Endodermal cell (in vitro differentiated cells): ENCODE data around the gene ZG16B. TPM values are rescaled to one million over a fixed set of nuclear protein-coding genes. Genes with fewer than 3 reads are reported as not detected.
A peak's percentile ranks its signal among the peaks of the same experiment; 100 is the strongest.

Source experiments
- DNase-seq: peaks from one replicate; pipeline ENCODE4 v3.0.0-alpha.2; 2017
- H3K27ac ChIP-seq: 2 replicates; pipeline ENCODE4 v1.5.1; 2013; ENCODE audit warnings: mild to moderate bottlenecking, low read depth, low read length, moderate library complexity
- H3K27me3 ChIP-seq: 2 replicates; pipeline ENCODE4 v1.6.1; 2013; ENCODE audit warnings: mild to moderate bottlenecking, low read length, moderate library complexity; ENCODE audit not compliant: insufficient read depth, control insufficient read depth, poor library complexity, severe bottlenecking
- H3K36me3 ChIP-seq: 2 replicates; pipeline ENCODE4 v1.7.0; 2013; ENCODE audit warnings: mild to moderate bottlenecking, low read length, moderate library complexity; ENCODE audit not compliant: control insufficient read depth, insufficient read depth
- H3K4me1 ChIP-seq: one replicate; pipeline ENCODE4 v1.7.0; 2013; ENCODE audit warnings: low read length; ENCODE audit not compliant: control insufficient read depth, insufficient read depth
- H3K4me3 ChIP-seq: 2 replicates; pipeline ENCODE4 v1.5.1; 2013; ENCODE audit warnings: mild to moderate bottlenecking, low read length, moderate library complexity
- H3K9ac ChIP-seq: 2 replicates; pipeline ENCODE4 v1.6.1; 2013; ENCODE audit warnings: mild to moderate bottlenecking, low read length, moderate library complexity; ENCODE audit not compliant: poor library complexity, severe bottlenecking; ENCODE audit errors: extremely low read depth
- H3K9me3 ChIP-seq: 2 replicates; pipeline ENCODE4 v1.6.1; 2013; ENCODE audit warnings: mild to moderate bottlenecking, low read length, moderate library complexity; ENCODE audit not compliant: control insufficient read depth
- H3K27ac Mint-ChIP-seq: 2 replicates; pipeline ENCODE4 v1.8.0; 2020; ENCODE audit warnings: mixed read lengths
- H3K27me3 Mint-ChIP-seq: 2 replicates; pipeline ENCODE4 v1.8.0; 2021; ENCODE audit warnings: mild to moderate bottlenecking, mixed read lengths; ENCODE audit not compliant: insufficient read depth
- H3K36me3 Mint-ChIP-seq: 2 replicates; pipeline ENCODE4 v1.8.0; 2020; ENCODE audit warnings: low read depth, mixed read lengths
- H3K4me1 Mint-ChIP-seq: 2 replicates; pipeline ENCODE4 v1.8.0; 2020; ENCODE audit warnings: mixed read lengths
- H3K4me3 Mint-ChIP-seq: 2 replicates; pipeline ENCODE4 v1.8.0; 2020; ENCODE audit warnings: mild to moderate bottlenecking, moderate library complexity, mixed read lengths
- H3K9me3 Mint-ChIP-seq: 2 replicates; pipeline ENCODE4 v1.8.0; 2020; ENCODE audit warnings: mild to moderate bottlenecking, mixed read lengths
- CTCF ChIP-seq: fragments of 200-600 bp; sonication (generic); conservative IDR thresholded peaks from 2 replicates; pipeline ENCODE4 v1.5.0; 2021; ENCODE audit warnings: antibody characterized with exemption, mild to moderate bottlenecking
- WGBS, 2 experiments: methylation state at CpG; one replicate each; pipeline versions ENCODE4 v1.1.5 to v1.1.7; 2013; ENCODE audit warnings: missing lambda C conversion rate in 2 of 2, mixed read lengths in 1 of 2; ENCODE audit not compliant: insufficient coverage in 1 of 2, insufficient read length in 1 of 2; 5-methylcytosine and 5-hydroxymethylcytosine counted together
- total RNA-seq, 2 donors: library from RNA; stranded (reverse); fragmentation: NEBNext Ultra II Directional in 1 of 2; extraction: Animal tissue kit (Norgen Biotek cat#: 25700) in 1 of 2; gene quantifications; 2 replicates in 1 of 2; 3 replicates in 1 of 2; pipeline ENCODE4 v1.2.1, GENCODE V29; 2021

The ZG16B gene
- total RNA-seq, 2 donors from 2014 or later: not detected

- Histone ChIP-seq H3K4me3 (no peak overlapping the region), H3K36me3 (no peaks in the 10 kb centered on the region), H3K9ac (no peak overlapping the region), H3K4me1 (no peaks in the 10 kb centered on the region), H3K27me3 (no peaks in the 10 kb centered on the region), H3K27ac (no peak overlapping the region), H3K9me3 (no peaks in the 10 kb centered on the region)
- no peak for TF ChIP-seq CTCF
- no peaks in the 10 kb centered on the region for H3K4me1 Mint-ChIP-seq
- H3K27me3 Mint-ChIP-seq: no peaks in the 10 kb centered on the region
- no peak overlapping the region for H3K4me3 Mint-ChIP-seq
- 90 to 92% methylated on average over 9 to 15 of the region's 15 CpGs for WGBS, 2 experiments
- peak; percentile 36 for DNase-seq
- no peak overlapping the region for H3K27ac Mint-ChIP-seq
- H3K9me3 Mint-ChIP-seq: no peaks in the 10 kb centered on the region
- no peaks in the 10 kb centered on the region for H3K36me3 Mint-ChIP-seq
These were observed 2.7 kb upstream of the ZG16B start for GRCh38 chr16:2827374-2827791.

- no peaks in the 10 kb centered on the region for H3K36me3 ChIP-seq
- Mint-ChIP-seq H3K36me3 (no peaks in the 10 kb centered on the region), H3K4me1 (no peaks in the 10 kb centered on the region), H3K4me3 (no peak overlapping the region), H3K9me3 (no peaks in the 10 kb centered on the region), H3K27ac (no peak overlapping the region), H3K27me3 (no peaks in the 10 kb centered on the region)
- H3K9me3 ChIP-seq: no peaks in the 10 kb centered on the region
- no peaks in the 10 kb centered on the region for H3K27me3 ChIP-seq
- H3K27ac ChIP-seq: no peak overlapping the region
- no peaks in the 10 kb centered on the region for H3K4me1 ChIP-seq
- H3K4me3 ChIP-seq: no peak overlapping the region
- no peak for TF ChIP-seq CTCF
- WGBS, 2 experiments: 80 to 85% methylated on average over 11 to 14 of the region's 14 CpGs
- no peak overlapping the region for H3K9ac ChIP-seq
- DNase-seq: peak; percentile 75
These were observed 2.1 kb upstream of the ZG16B start for GRCh38 chr16:2827831-2828520.

GRCh38 chr16:2828521-2828840, 1.6 kb upstream of the ZG16B start:
- H3K4me3 Mint-ChIP-seq: no peak overlapping the region
- Histone ChIP-seq H3K27me3 (no peaks in the 10 kb centered on the region), H3K4me1 (no peaks in the 10 kb centered on the region), H3K27ac (no peak overlapping the region), H3K4me3 (no peak overlapping the region), H3K9ac (no peak overlapping the region), H3K36me3 (no peaks in the 10 kb centered on the region), H3K9me3 (no peaks in the 10 kb centered on the region)
- no peak for TF ChIP-seq CTCF
- no peak overlapping the region for H3K27ac Mint-ChIP-seq
- 94 to 97% methylated on average over 4 to 8 of the region's 8 CpGs for WGBS, 2 experiments
- H3K4me1 Mint-ChIP-seq: no peaks in the 10 kb centered on the region
- H3K27me3 Mint-ChIP-seq: no peaks in the 10 kb centered on the region
- no peaks in the 10 kb centered on the region for H3K36me3 Mint-ChIP-seq
- no peaks in the 10 kb centered on the region for H3K9me3 Mint-ChIP-seq
- no peak for DNase-seq
